ENCODE results near the gene UBE2D2.

GRCh38 chr5:139662617-139663016, 101.5 kb downstream of the UBE2D2 start:
- TF ChIP-seq CTCF (IDR thresholded peaks at IDR 0.05) (no peak), POLR2A (IDR thresholded peaks at IDR 0.05; ENCODE audit: low read depth) (no peak), EP300 (IDR thresholded peaks at IDR 0.05) (no peak), POLR2AphosphoS5 (IDR thresholded peaks at IDR 0.05) (no peak)

All from esophagus muscularis mucosa (tissue), 4 donors.